Fibroblast of skin of left quadriceps (primary cell): Measurements from ENCODE around the gene TMEM127.
"Not testable (repeated sequence)": the region's sequence is repeated elsewhere in the genome, so short reads cannot be mapped to it uniquely, and the experiment has no call there.

Source experiments
- DNase-seq, 2 experiments: peaks; one replicate each; pipeline ENCODE4 v3.0.0-alpha.2; 2013; ENCODE audit warnings: low read depth in 2 of 2

TMEM127 gene

GRCh38 chr2:96264086-96264485 lies 1.7 kb downstream of the TMEM127 start:
- DNase-seq, result no peak

GRCh38 chr2:96262306-96262705 lies 3.5 kb downstream of the TMEM127 start:
- DNase-seq, result no peak

GRCh38 chr2:96261328-96262003 lies 4.3 kb downstream of the TMEM127 start:
- no peak for DNase-seq

- peak in 1 of 2 experiments; percentile 25 for DNase-seq
Measured at GRCh38 chr2:96260387-96261260, 5.2 kb downstream of the TMEM127 start.

- DNase-seq, result no peak
Measured at GRCh38 chr2:96259497-96259921, 6.3 kb downstream of the TMEM127 start.

GRCh38 chr2:96258166-96259022 lies 7.4 kb downstream of the TMEM127 start:
- DNase-seq, result no peak

- DNase-seq, result not testable (repeated sequence)
Measured at GRCh38 chr2:96257744-96258143, 8.1 kb downstream of the TMEM127 start.

GRCh38 chr2:96256611-96257113 lies 9.1 kb downstream of the TMEM127 start:
- no peak for DNase-seq

- DNase-seq, result no peak
Measured at GRCh38 chr2:96254571-96254970, 11.2 kb downstream of the TMEM127 start.

GRCh38 chr2:96253006-96253405 lies 12.8 kb downstream of the TMEM127 start:
- no peak for DNase-seq

- no peak for DNase-seq
Measured at GRCh38 chr2:96252526-96252925, 13.3 kb downstream of the TMEM127 start.

- peak in 1 of 2 experiments; percentile 34 for DNase-seq
Measured at GRCh38 chr2:96251721-96252292, 14.0 kb downstream of the TMEM127 start.

GRCh38 chr2:96250188-96250587 lies 15.6 kb downstream of the TMEM127 start:
- no peak for DNase-seq

- peak; percentile 83 to 84 for DNase-seq
Measured at GRCh38 chr2:96249654-96250053, 16.1 kb downstream of the TMEM127 start.

GRCh38 chr2:96248624-96249023 lies 17.2 kb downstream of the TMEM127 start:
- no peak for DNase-seq

- no peak for DNase-seq
Measured at GRCh38 chr2:96247896-96248295, 17.9 kb downstream of the TMEM127 start.

- DNase-seq, result no peak
Measured at GRCh38 chr2:96247009-96247408, 18.8 kb downstream of the TMEM127 start.

- no peak for DNase-seq
Measured at GRCh38 chr2:96245609-96246390, 20.0 kb downstream of the TMEM127 start.

GRCh38 chr2:96243843-96244242 lies 22.0 kb downstream of the TMEM127 start:
- no peak for DNase-seq

- DNase-seq, result no peak
Measured at GRCh38 chr2:96241900-96242611, 23.7 kb downstream of the TMEM127 start.
